ENCODE data around the gene ATAT1. TPM values are rescaled to one million over a fixed set of nuclear protein-coding genes. Genes with fewer than 3 reads are reported as not detected.
A peak's percentile ranks its signal among the peaks of the same experiment; 100 is the strongest.

The ATAT1 gene
- total RNA-seq, 1 donor from 2014 or later, result 11.4 TPM

DNA sequence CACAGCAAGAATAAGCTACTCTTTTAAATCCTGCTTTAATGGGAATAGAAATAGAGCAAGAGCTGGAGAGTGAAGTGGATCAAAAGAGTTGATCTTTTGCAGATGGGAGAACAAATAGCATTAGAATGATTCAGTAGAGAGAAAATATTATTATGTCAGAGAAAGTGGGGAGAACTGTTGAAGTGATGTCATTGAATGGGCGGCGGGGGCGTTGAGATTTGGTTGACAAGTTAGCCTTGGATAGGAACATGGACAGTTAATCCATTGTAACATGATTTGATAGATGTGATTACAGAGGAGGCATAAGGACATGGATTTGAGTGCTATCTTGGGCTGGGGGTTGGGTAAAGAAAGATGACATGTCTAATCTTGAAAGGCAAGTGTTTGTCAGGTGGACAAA, 9.2 kb downstream of the ATAT1 start:
- no peaks in the 10 kb centered on the region for H3K27me3 Mint-ChIP-seq (ENCODE audit: low read depth)
- H3K9me3 Mint-ChIP-seq (ENCODE audit: low read depth), result no peaks in the 10 kb centered on the region
- H3K4me1 Mint-ChIP-seq (ENCODE audit: low read depth), result no peaks in the 10 kb centered on the region
- TF ChIP-seq, protein P1, sequence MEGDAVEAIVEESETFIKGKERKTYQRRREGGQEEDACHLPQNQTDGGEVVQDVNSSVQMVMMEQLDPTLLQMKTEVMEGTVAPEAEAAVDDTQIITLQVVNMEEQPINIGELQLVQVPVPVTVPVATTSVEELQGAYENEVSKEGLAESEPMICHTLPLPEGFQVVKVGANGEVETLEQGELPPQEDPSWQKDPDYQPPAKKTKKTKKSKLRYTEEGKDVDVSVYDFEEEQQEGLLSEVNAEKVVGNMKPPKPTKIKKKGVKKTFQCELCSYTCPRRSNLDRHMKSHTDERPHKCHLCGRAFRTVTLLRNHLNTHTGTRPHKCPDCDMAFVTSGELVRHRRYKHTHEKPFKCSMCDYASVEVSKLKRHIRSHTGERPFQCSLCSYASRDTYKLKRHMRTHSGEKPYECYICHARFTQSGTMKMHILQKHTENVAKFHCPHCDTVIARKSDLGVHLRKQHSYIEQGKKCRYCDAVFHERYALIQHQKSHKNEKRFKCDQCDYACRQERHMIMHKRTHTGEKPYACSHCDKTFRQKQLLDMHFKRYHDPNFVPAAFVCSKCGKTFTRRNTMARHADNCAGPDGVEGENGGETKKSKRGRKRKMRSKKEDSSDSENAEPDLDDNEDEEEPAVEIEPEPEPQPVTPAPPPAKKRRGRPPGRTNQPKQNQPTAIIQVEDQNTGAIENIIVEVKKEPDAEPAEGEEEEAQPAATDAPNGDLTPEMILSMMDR (IDR thresholded peaks at IDR 0.05), result no peak
- no peak overlapping the region for H3K4me3 Mint-ChIP-seq (ENCODE audit: unreplicated experiment)
- H3K36me3 Mint-ChIP-seq (ENCODE audit: low read depth), result peaks cover 24% of the 10 kb centered on the region
- DNase-seq (ENCODE audit: low spot score), result no peak
- no peak overlapping the region for H3K27ac Mint-ChIP-seq (ENCODE audit: unreplicated experiment)

DNA sequence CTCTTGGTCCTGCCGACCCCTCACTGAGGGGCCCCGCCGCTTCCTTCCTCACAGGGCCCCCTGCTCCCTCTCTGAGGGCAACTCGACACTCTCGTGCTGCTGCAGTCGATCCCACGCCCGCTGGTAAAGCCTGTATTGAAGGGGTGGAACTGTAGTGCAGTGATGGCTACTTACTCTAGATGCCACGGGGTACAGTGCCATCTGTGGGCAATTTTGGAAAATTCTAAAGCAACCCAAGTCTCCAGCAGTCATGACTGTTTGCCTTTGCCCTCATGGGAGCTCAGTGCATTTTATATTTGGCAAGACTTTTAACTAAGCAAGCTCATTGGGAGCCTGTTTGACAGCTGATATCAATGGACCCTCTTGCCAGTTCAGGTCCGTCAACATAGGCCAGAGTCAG, 13.8 kb downstream of the ATAT1 start:
- Mint-ChIP-seq H3K36me3 (ENCODE audit: low read depth) (peaks cover 15% of the 10 kb centered on the region), H3K4me3 (ENCODE audit: unreplicated experiment) (no peak overlapping the region), H3K4me1 (ENCODE audit: low read depth) (no peaks in the 10 kb centered on the region), H3K9me3 (ENCODE audit: low read depth) (no peaks in the 10 kb centered on the region), H3K27me3 (ENCODE audit: low read depth) (no peaks in the 10 kb centered on the region), H3K27ac (ENCODE audit: unreplicated experiment) (no peak overlapping the region)
- DNase-seq (ENCODE audit: low spot score), result no peak
- TF ChIP-seq, protein P1 (IDR thresholded peaks at IDR 0.05), result peak; percentile 23

DNA sequence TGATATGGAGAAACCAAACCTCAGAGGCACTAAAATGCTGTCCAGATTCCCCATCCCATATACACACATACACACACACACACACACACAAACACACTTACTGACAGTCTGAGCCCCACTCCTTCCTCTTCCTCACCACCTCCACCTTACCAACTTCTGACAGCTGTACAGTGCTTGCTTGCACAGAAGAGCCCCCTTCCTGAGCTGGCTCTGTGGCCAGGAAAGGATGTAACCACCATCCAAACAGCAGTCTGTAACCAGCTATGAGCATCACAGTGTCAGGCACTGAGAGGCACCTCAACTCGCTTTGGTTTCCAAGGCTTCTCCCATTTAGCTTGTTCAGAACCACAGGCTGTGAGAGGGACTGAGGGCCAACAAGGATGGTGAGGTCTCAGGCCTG, 14.4 kb downstream of the ATAT1 start:
- Mint-ChIP-seq H3K4me1 (ENCODE audit: low read depth) (peaks cover 3% of the 10 kb centered on the region), H3K27me3 (ENCODE audit: low read depth) (no peaks in the 10 kb centered on the region), H3K36me3 (ENCODE audit: low read depth) (peaks cover 12% of the 10 kb centered on the region), H3K9me3 (ENCODE audit: low read depth) (no peaks in the 10 kb centered on the region), H3K27ac (ENCODE audit: unreplicated experiment) (no peak overlapping the region), H3K4me3 (ENCODE audit: unreplicated experiment) (no peak overlapping the region)
- TF ChIP-seq, protein P1 (IDR thresholded peaks at IDR 0.05), result no peak
- no peak for DNase-seq (ENCODE audit: low spot score)

DNA sequence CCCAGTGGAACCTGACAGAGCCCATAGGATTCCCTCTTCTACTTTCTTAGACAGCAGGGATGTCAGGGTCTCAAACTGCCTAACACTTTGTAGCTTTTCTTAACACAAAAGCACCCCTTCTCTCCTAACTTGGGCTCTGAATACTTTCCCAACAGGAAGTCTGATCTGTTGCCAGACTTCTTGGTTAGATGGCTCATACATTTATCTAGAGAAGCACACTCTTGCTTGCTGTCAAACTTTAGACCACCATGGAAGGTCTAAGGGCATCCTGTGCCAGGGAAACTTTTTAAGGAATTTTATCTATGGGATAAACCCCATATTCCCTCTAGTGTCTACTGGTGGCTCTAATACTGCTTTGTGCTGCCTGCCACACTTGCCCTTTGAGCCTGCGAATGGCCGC, 17.0 kb downstream of the ATAT1 start:
- Mint-ChIP-seq H3K27me3 (ENCODE audit: low read depth) (no peaks in the 10 kb centered on the region), H3K36me3 (ENCODE audit: low read depth) (peaks cover 12% of the 10 kb centered on the region), H3K27ac (ENCODE audit: unreplicated experiment) (peak overlapping the region; percentile 54), H3K4me3 (ENCODE audit: unreplicated experiment) (no peak overlapping the region), H3K9me3 (ENCODE audit: low read depth) (no peaks in the 10 kb centered on the region), H3K4me1 (ENCODE audit: low read depth) (peaks cover 17% of the 10 kb centered on the region)
- TF ChIP-seq, protein P1 (IDR thresholded peaks at IDR 0.05), result no peak
- DNase-seq (ENCODE audit: low spot score), result no peak

DNA sequence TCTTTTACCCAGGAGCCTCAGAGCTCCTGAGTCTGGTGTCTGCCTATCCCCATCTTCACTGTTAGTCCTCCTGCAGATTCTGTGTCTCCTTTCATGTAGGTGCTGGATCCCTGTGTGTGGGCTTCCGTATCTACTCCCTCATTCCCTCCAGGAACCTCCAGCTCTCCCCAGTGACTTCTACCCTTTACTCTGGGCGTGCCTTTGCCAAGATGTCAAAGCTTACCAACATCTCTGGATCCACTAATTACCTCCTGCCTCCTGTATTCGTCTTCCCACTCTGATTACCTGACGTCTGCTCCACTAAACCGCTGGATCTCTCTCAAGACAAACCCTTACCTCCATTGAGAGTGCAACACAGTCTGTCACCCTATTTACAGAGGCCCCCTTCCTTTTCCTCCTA, 18.1 kb downstream of the ATAT1 start:
- Mint-ChIP-seq H3K9me3 (ENCODE audit: low read depth) (no peaks in the 10 kb centered on the region), H3K36me3 (ENCODE audit: low read depth) (peaks cover 12% of the 10 kb centered on the region), H3K27ac (ENCODE audit: unreplicated experiment) (peak overlapping the region; percentile 33), H3K4me1 (ENCODE audit: low read depth) (peaks cover 17% of the 10 kb centered on the region), H3K27me3 (ENCODE audit: low read depth) (no peaks in the 10 kb centered on the region), H3K4me3 (ENCODE audit: unreplicated experiment) (no peak overlapping the region)
- TF ChIP-seq, protein P1 (IDR thresholded peaks at IDR 0.05), result no peak
- DNase-seq (ENCODE audit: low spot score), result no peak

Data from chondrocyte (in vitro differentiated cells).